A549 treated with AZD9567 at 1 μM for 4 hours (cell line): ENCODE measurements around the gene HK3. TPM values are rescaled to one million over a fixed set of nuclear protein-coding genes. Genes with fewer than 3 reads are reported as not detected.

ENCODE experiments used
- total RNA-seq: library from RNA; stranded (reverse); fragments of 200-300 nt; extraction: Qiagen RNA extraction; gene quantifications from 5 replicates; pipeline ENCODE4 v1.2.3, GENCODE V29; 2022; ENCODE audit not compliant: insufficient read depth

The HK3 gene, protein sequence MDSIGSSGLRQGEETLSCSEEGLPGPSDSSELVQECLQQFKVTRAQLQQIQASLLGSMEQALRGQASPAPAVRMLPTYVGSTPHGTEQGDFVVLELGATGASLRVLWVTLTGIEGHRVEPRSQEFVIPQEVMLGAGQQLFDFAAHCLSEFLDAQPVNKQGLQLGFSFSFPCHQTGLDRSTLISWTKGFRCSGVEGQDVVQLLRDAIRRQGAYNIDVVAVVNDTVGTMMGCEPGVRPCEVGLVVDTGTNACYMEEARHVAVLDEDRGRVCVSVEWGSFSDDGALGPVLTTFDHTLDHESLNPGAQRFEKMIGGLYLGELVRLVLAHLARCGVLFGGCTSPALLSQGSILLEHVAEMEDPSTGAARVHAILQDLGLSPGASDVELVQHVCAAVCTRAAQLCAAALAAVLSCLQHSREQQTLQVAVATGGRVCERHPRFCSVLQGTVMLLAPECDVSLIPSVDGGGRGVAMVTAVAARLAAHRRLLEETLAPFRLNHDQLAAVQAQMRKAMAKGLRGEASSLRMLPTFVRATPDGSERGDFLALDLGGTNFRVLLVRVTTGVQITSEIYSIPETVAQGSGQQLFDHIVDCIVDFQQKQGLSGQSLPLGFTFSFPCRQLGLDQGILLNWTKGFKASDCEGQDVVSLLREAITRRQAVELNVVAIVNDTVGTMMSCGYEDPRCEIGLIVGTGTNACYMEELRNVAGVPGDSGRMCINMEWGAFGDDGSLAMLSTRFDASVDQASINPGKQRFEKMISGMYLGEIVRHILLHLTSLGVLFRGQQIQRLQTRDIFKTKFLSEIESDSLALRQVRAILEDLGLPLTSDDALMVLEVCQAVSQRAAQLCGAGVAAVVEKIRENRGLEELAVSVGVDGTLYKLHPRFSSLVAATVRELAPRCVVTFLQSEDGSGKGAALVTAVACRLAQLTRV
- total RNA-seq, result 0.10 to 0.28 TPM (median 0.20 TPM) in 4 of 5 replicates, not detected in the other

DNA sequence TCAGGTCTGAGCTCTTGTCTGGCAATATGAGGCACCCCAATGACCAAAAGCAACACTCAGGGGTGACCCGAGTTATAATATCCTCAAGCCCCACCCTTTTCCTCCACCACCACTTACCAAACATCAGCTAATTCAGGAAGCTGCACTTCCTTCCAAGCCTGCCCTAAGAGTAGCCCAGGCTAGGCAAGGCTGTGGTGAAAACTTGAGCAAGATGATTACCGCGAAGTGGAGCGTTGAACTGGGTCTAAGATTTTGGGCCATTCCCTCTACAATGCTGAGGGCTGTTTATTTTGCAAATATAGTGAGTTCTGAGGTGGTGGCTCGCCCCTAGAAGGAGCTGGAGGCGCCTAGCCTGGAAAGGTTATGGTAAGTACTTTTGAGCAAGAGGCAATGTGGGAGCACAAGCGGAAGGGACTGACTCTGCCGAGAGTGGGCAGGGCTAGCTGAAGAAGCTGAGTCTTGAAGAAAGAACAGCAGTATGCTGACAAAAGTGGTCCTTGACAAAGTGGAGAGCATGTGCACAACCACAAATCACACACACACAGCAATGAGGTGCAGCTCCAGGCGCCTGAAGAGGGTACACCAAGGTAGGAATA is at the start of gene HK3:
HK3 (minus strand) TSS at position 51 of the 596 bp plus-strand sequence. CDS start 3,187 bp downstream, outside the sequence.

Other genes with a start within 250 kb of the HK3 start
- 0.26 to 0.46 TPM (median 0.43 TPM) in 4 of 5 replicates, not detected in the other for gene UNC5A, start 88.8 kb downstream of the HK3 start, total RNA-seq
- 40.7 to 51.4 TPM (median 41.0 TPM) in 5 replicates for gene UIMC1, start 107.4 kb upstream of the HK3 start, total RNA-seq
- gene ZNF346, start 123.3 kb upstream of the HK3 start, total RNA-seq, result 8.5 to 12.0 TPM (median 10.5 TPM) in 5 replicates
- gene FGFR4, start 187.6 kb upstream of the HK3 start, total RNA-seq, result 17.0 to 26.6 TPM (median 25.3 TPM) in 5 replicates
- 16.1 to 20.7 TPM (median 20.4 TPM) in 5 replicates for gene NSD1, start 234.4 kb upstream of the HK3 start, total RNA-seq